ENCODE measurements around the gene TREM2.
"Not testable (repeated sequence)": the region's sequence is repeated elsewhere in the genome, so short reads cannot be mapped to it uniquely, and the experiment has no call there.

Gene TREM2

DNA sequence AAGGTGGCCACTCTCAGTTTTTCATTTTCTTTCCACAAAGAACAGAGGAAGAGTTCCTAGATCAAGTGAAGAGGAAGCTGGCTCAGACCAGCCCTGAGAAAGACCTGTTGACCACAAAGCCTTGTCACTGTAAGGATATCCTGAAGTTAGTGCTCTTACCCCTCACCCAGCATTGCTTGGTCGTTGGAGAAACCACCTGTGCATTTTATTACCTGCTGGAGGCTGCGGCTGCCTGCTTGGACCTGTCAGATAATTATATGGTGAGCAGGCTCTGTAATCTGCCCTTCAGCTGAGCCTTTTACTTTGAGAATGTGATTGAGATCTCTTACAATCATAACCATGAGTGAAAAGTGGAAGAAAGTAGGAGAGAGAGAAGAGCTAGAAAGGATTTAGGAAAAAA is 30.7 kb downstream of the TREM2 start:
- no peak for FAIRE-seq
- no peak for TF ChIP-seq TAF1 (IDR thresholded peaks at IDR 0.05; ENCODE audit: low read depth, low read length)
- no peak for TF ChIP-seq PAX5 (IDR thresholded peaks at IDR 0.05; ENCODE audit: insufficient read depth, low read length, severe bottlenecking)
- TF ChIP-seq POU2F2 (IDR thresholded peaks at IDR 0.05; ENCODE audit: low read depth, low read length) = no peak
- DNase-seq (ENCODE audit: insufficient read length, low spot score) = no peak

DNA sequence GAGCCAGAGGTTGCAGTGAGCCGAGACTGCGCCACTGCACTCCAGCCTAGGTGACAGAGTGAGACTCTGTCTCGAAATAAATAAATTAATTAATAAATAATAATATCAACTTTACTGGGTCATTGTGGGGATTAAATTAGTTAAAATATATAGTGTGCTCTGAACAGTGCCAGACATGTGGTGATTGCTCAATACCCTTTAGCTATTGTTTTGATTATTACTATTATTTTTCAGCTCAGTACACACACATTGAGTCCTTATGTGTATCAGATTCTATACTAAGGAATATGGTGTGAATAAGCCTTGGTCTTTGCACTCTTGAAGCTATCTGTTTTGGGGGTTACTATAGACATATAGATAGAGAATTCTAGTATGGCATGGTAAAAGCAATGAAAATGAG is 37.6 kb downstream of the TREM2 start:
- no peak for FAIRE-seq
- DNase-seq (ENCODE audit: insufficient read length, low spot score) = no peak
- TF ChIP-seq TAF1 (IDR thresholded peaks at IDR 0.05; ENCODE audit: low read depth, low read length) = no peak
- no peak for TF ChIP-seq POLR2AphosphoS5 (IDR thresholded peaks at IDR 0.05; ENCODE audit: low read depth, low read length)
- TF ChIP-seq SPI1 (IDR thresholded peaks at IDR 0.05; ENCODE audit: low read depth, low read length) = no peak
- no peak for TF ChIP-seq POLR2A (IDR thresholded peaks at IDR 0.05; ENCODE audit: low read depth, low read length)
- TF ChIP-seq POU2F2 (IDR thresholded peaks at IDR 0.05; ENCODE audit: low read depth, low read length) = no peak
- no peak for TF ChIP-seq PAX5 (IDR thresholded peaks at IDR 0.05; ENCODE audit: insufficient read depth, low read length, severe bottlenecking)

DNA sequence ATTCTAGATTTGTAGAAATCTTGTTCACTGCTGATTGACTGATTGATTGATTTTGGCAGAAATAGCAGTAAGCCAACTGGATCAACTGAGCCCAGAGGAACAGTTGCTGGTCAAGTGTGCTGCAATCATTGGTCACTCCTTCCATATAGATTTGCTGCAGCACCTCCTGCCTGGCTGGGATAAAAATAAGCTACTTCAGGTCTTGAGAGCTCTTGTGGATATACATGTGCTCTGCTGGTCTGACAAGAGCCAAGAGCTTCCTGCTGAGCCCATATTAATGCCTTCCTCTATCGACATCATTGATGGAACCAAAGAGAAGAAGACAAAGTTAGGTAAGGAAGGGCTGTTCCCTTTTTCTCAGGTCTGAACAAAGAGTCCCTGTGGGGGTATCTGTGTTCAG is 40.0 kb downstream of the TREM2 start:
- DNase-seq (ENCODE audit: insufficient read length, low spot score) (no peak), FAIRE-seq (no peak)
- TF ChIP-seq PAX5 (IDR thresholded peaks at IDR 0.05; ENCODE audit: insufficient read depth, low read length, severe bottlenecking) (no peak), SPI1 (IDR thresholded peaks at IDR 0.05; ENCODE audit: low read depth, low read length) (no peak), POLR2AphosphoS5 (IDR thresholded peaks at IDR 0.05; ENCODE audit: low read depth, low read length) (no peak), TAF1 (IDR thresholded peaks at IDR 0.05; ENCODE audit: low read depth, low read length) (no peak), POU2F2 (IDR thresholded peaks at IDR 0.05; ENCODE audit: low read depth, low read length) (no peak), POLR2A (IDR thresholded peaks at IDR 0.05; ENCODE audit: low read depth, low read length) (no peak)

DNA sequence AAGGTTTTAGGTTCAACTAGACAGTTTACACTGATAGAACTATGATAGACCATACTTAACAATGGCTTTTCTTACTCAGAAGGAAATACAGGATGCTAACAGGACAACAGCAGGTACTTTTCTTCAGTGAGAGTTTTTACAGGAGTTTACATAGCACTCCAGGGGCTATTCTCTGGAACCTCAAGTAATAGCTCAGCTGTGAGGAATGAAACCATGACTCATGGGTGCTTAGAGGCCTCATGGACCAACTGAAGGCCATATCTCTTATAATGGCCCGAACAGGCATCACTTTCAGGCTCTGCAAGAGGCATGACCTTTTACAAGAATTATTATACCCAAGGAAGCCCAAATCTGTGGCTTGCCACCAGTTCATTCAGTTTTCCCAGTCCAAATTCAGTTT is 40.5 kb downstream of the TREM2 start:
- DNase-seq (ENCODE audit: insufficient read length, low spot score) = no peak
- no peak for TF ChIP-seq TAF1 (IDR thresholded peaks at IDR 0.05; ENCODE audit: low read depth, low read length)
- TF ChIP-seq POLR2AphosphoS5 (IDR thresholded peaks at IDR 0.05; ENCODE audit: low read depth, low read length) = no peak
- TF ChIP-seq SPI1 (IDR thresholded peaks at IDR 0.05; ENCODE audit: low read depth, low read length) = no peak
- no peak for TF ChIP-seq PAX5 (IDR thresholded peaks at IDR 0.05; ENCODE audit: insufficient read depth, low read length, severe bottlenecking)
- TF ChIP-seq POLR2A (IDR thresholded peaks at IDR 0.05; ENCODE audit: low read depth, low read length) = no peak
- TF ChIP-seq POU2F2 (IDR thresholded peaks at IDR 0.05; ENCODE audit: low read depth, low read length) = no peak
- FAIRE-seq = no peak

DNA sequence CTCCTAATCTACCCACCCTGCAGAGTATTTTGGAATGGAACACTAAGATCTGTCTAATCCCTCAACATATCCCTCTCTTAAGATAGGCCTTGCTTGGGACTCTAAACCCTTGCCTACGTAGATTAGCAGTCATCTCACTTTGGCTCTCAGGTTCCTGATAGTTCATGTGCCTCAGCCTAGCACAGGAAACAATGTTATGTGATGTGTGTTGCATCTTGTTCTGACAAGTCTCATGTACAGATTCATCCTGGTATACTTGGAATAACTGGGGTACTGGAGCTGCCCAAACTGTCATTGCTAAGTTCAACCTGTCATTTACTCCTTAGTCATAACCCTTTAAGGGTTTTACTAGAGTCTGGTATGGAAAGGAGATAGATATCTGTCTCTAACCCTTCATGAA is 42.9 kb downstream of the TREM2 start:
- DNase-seq (ENCODE audit: insufficient read length, low spot score) = no peak
- no peak for TF ChIP-seq POLR2AphosphoS5 (IDR thresholded peaks at IDR 0.05; ENCODE audit: low read depth, low read length)
- no peak for TF ChIP-seq POU2F2 (IDR thresholded peaks at IDR 0.05; ENCODE audit: low read depth, low read length)
- no peak for TF ChIP-seq POLR2A (IDR thresholded peaks at IDR 0.05; ENCODE audit: low read depth, low read length)
- no peak for TF ChIP-seq SPI1 (IDR thresholded peaks at IDR 0.05; ENCODE audit: low read depth, low read length)
- no peak for TF ChIP-seq TAF1 (IDR thresholded peaks at IDR 0.05; ENCODE audit: low read depth, low read length)
- no peak for TF ChIP-seq PAX5 (IDR thresholded peaks at IDR 0.05; ENCODE audit: insufficient read depth, low read length, severe bottlenecking)
- FAIRE-seq = no peak

DNA sequence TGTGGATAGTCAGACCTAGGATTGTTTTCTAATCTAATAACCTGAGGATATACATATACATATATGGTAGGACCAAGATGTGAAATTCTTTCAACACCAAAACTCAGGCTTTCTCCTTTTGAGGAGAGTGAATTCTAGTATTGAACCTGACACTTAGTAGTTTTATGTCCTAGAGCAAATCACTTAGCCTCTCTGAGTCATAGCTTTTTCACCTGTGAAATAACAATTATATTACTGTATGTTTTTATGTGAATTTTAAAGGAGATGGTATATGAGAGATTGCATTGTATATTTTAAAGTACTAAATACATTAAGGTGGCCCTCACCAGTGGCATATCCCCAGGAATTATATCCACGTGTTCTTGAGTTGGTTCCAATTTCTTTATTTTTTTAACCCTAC is 43.4 kb downstream of the TREM2 start:
- DNase-seq (ENCODE audit: insufficient read length, low spot score) = no peak
- no peak for FAIRE-seq
- TF ChIP-seq PAX5 (IDR thresholded peaks at IDR 0.05; ENCODE audit: insufficient read depth, low read length, severe bottlenecking) = no peak
- no peak for TF ChIP-seq SPI1 (IDR thresholded peaks at IDR 0.05; ENCODE audit: low read depth, low read length)
- TF ChIP-seq TAF1 (IDR thresholded peaks at IDR 0.05; ENCODE audit: low read depth, low read length) = no peak

DNA sequence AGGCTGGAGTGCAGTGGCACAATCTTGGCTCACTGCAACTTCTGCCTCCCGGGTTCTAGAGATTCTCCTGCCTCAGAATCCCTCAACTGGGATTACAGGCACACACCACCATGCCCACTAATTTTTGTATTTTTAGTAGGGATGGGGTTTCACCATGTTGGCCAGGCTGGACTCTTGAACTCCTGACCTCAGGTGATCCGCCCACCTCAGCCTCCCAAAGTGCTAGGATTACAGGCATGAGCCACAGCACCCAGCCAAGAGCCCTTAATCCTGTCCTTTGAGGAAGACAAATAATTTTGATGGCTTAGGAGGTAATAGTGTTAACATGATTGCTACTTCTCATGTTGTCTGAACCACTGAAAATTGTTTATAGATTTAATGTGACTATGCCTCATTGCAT is 47.9 kb downstream of the TREM2 start:
- not testable (repeated sequence) for FAIRE-seq; DNase-seq (ENCODE audit: insufficient read length, low spot score)

DNA sequence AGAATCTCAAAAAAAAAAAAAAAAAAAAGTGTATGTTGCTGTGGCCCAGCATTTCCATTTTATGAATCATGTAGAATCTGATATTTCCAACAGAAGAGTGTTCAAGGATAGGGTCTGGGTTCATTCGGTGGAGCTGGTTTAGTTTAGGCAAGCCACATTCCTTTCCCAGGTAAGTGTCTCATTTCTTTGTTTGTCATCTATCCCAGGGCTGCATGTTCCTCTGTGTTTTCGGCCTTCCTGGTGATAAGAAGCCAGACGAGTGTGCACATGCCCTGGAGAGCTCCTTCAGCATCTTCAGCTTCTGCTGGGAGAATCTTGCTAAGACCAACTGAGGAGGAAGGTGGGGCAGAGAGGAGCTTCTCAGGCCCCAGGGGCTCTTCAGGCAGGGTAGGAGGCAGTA is 51.9 kb downstream of the TREM2 start:
- no peak for TF ChIP-seq TAF1 (IDR thresholded peaks at IDR 0.05; ENCODE audit: low read depth, low read length)
- TF ChIP-seq POU2F2 (IDR thresholded peaks at IDR 0.05; ENCODE audit: low read depth, low read length) = no peak
- no peak for TF ChIP-seq POLR2A (IDR thresholded peaks at IDR 0.05; ENCODE audit: low read depth, low read length)
- TF ChIP-seq SPI1 (IDR thresholded peaks at IDR 0.05; ENCODE audit: low read depth, low read length) = no peak
- DNase-seq (ENCODE audit: insufficient read length, low spot score) = no peak
- FAIRE-seq = no peak

Data from GM12891 (cell line).